B cell (primary cell): ENCODE measurements around the gene PTPRN2. TPM values are rescaled to one million over a fixed set of nuclear protein-coding genes. Genes with fewer than 3 reads are reported as not detected.

ENCODE experiments used
- ATAC-seq: fragments of 200-7000 bp; cut with Tn5 transposase; one replicate; pipeline ENCODE4 v1.10.0; 2021; ENCODE audit warnings: low read depth, mild to moderate bottlenecking, moderate number of reproducible peaks, moderate library complexity
- CTCF ChIA-PET: fragments of 350-600 bp; sonication (Branson Sonifier 250); formaldehyde crosslinking; loops from one replicate; lab custom pipeline; 2021; ENCODE audit warnings: antibody characterized with exemption, inconsistent platforms; lab: Charles Lee
- POLR2A ChIA-PET: fragments of 350-600 bp; sonication (Branson Sonifier 250); formaldehyde crosslinking; loops from one replicate; lab custom pipeline; 2021; ENCODE audit warnings: antibody characterized with exemption; lab: Charles Lee
- DNase-seq: peaks from one replicate; pipeline ENCODE4 v3.0.0; 2013
- H2AFZ ChIP-seq: 2 replicates; pipeline ENCODE4 v1.6.1; 2012; ENCODE audit warnings: mild to moderate bottlenecking, low read depth, low read length; ENCODE audit not compliant: insufficient read depth, poor library complexity, severe bottlenecking
- H3K27ac ChIP-seq, 2 donors: 1 replicate in 1 of 2; 2 replicates in 1 of 2; pipeline ENCODE4 v1.5.1; 2012 to 2013; ENCODE audit warnings: low read length in 2 of 2, mild to moderate bottlenecking in 2 of 2, moderate library complexity in 1 of 2
- H3K27me3 ChIP-seq, 4 experiments: fragments of 200-600 bp in 1 of 4; sonication (generic) in 1 of 4; replicated peaks in 1 of 4; 1 replicate in 2 of 4; 2 replicates in 2 of 4; pipeline versions ENCODE4 v1.6.1 to v1.7.0; 2013 to 2016; ENCODE audit warnings: low read length in 3 of 4, mild to moderate bottlenecking in 2 of 4, mixed read lengths in 1 of 4, moderate library complexity in 1 of 4; ENCODE audit not compliant: insufficient read depth in 4 of 4, control insufficient read depth in 3 of 4; ENCODE audit errors: control extremely low read depth in 1 of 4
- H3K36me3 ChIP-seq, 2 experiments: replicated peaks in 1 of 2; 1 replicate in 1 of 2; 2 replicates in 1 of 2; pipeline versions ENCODE4 v1.6.1 to v1.7.1; 2013; ENCODE audit warnings: low read length in 1 of 2; ENCODE audit not compliant: insufficient read depth in 2 of 2, control insufficient read depth in 1 of 2; ENCODE audit errors: control extremely low read depth in 1 of 2, extremely low read depth in 1 of 2
- H3K4me1 ChIP-seq, 2 donors: fragments of 200-600 bp in 1 of 2; sonication (generic) in 1 of 2; 1 replicate in 1 of 2; 2 replicates in 1 of 2; pipeline versions ENCODE4 v1.5.1 to v1.6.1; 2013 to 2017; ENCODE audit warnings: low read length in 2 of 2; ENCODE audit not compliant: control insufficient read depth in 2 of 2, insufficient read depth in 2 of 2
- H3K4me2 ChIP-seq: replicated peaks from 2 replicates; pipeline ENCODE3; 2012; ENCODE audit warnings: mild to moderate bottlenecking, low read depth, low read length; ENCODE audit not compliant: poor library complexity, severe bottlenecking
- H3K4me3 ChIP-seq, 5 experiments: fragments of 200-600 bp in 1 of 5; sonication (generic) in 1 of 5; 1 replicate in 3 of 5; 2 replicates in 2 of 5; pipeline versions ENCODE4 v1.5.1 to v1.7.0; 2011 to 2016; ENCODE audit warnings: low read length in 4 of 5, mild to moderate bottlenecking in 4 of 5, low read depth in 2 of 5, control low read depth in 1 of 5, moderate library complexity in 1 of 5; ENCODE audit not compliant: insufficient read depth in 1 of 5; ENCODE audit errors: control extremely low read depth in 1 of 5, extremely low read depth in 1 of 5
- H3K79me2 ChIP-seq: fragments of 200-600 bp; sonication (generic); one replicate; pipeline ENCODE4 v1.6.0; 2016; ENCODE audit warnings: low read length; ENCODE audit not compliant: control insufficient read depth, insufficient read depth
- H3K9ac ChIP-seq: fragments of 200-600 bp; sonication (generic); 2 replicates; pipeline ENCODE4 v1.6.1; 2017; ENCODE audit warnings: mild to moderate bottlenecking, low read length, moderate library complexity
- H3K9me3 ChIP-seq, 3 donors: one replicate each; pipeline versions ENCODE4 v1.6.1 to v1.7.1; 2013; ENCODE audit warnings: low read length in 2 of 3; ENCODE audit not compliant: control insufficient read depth in 2 of 3, insufficient read depth in 1 of 3; ENCODE audit errors: control extremely low read depth in 1 of 3
- H4K20me1 ChIP-seq: 2 replicates; pipeline ENCODE4 v1.6.0; 2012; ENCODE audit warnings: mild to moderate bottlenecking, low read length; ENCODE audit not compliant: insufficient read depth, control insufficient read depth, poor library complexity, severe bottlenecking
- H3K27ac Mint-ChIP-seq: one replicate; pipeline ENCODE4 v1.8.0; 2021; ENCODE audit warnings: mixed read lengths
- H3K27me3 Mint-ChIP-seq: one replicate; pipeline ENCODE4 v1.8.0; 2021; ENCODE audit warnings: mixed read lengths
- H3K4me1 Mint-ChIP-seq: one replicate; pipeline ENCODE4 v1.8.0; 2021; ENCODE audit warnings: mixed read lengths
- H3K4me3 Mint-ChIP-seq: one replicate; pipeline ENCODE4 v1.8.0; 2021; ENCODE audit warnings: mixed read lengths
- H3K9me3 Mint-ChIP-seq: one replicate; pipeline ENCODE4 v1.8.0; 2022; ENCODE audit warnings: mixed read lengths; ENCODE audit not compliant: insufficient read depth
- CTCF ChIP-seq: fragments of 200-600 bp; IDR thresholded peaks from one replicate; pipeline ENCODE4 v1.8.0; 2022; ENCODE audit warnings: antibody characterized with exemption, mild to moderate bottlenecking
- EZH2 ChIP-seq: IDR thresholded peaks from 2 replicates; pipeline ENCODE4 v1.6.1; 2012; ENCODE audit warnings: borderline replicate concordance, low read depth, mild to moderate bottlenecking, moderate library complexity, low read length; ENCODE audit not compliant: insufficient read depth, poor library complexity, severe bottlenecking
- WGBS: methylation state at CpG from one replicate; pipeline ENCODE4 v1.1.5; 2013; ENCODE audit warnings: missing lambda C conversion rate; ENCODE audit not compliant: insufficient coverage; 5-methylcytosine and 5-hydroxymethylcytosine counted together
- intact Hi-C: fragments of 100-400 bp; cut with micrococcal nuclease; formaldehyde crosslinking; loops from one replicate; pipeline ENCODE4 v1.10.0; 2022
- polyA plus RNA-seq: library from polyadenylated mRNA; depleted of rRNA; stranded (reverse); fragments of >200 nt; gene quantifications from 2 replicates; pipeline ENCODE4 v1.2.3, GENCODE V29; 2012
- total RNA-seq, 2 donors: library from RNA; stranded (reverse); fragments of 120-200 nt in 1 of 2; gene quantifications; 1 replicate in 1 of 2; 2 replicates in 1 of 2; pipeline versions ENCODE4 v1.2.3 to v1.2.4, GENCODE V29; 2013 to 2022

Gene PTPRN2
- total and polyA plus RNA-seq, 2 donors (not counting 1 experiment from before 2014, with no cell fraction given): 2.0 to 5.0 TPM

GRCh38 chr7:158474488-158474887 lies 113.1 kb downstream of the PTPRN2 start:
- no peaks in the 10 kb centered on the region for H3K9me3 Mint-ChIP-seq
- Histone ChIP-seq H3K27ac (no peak overlapping the region), H4K20me1 (no peaks in the 10 kb centered on the region), H3K4me1 (no peaks in the 10 kb centered on the region), H2AFZ (no peak overlapping the region), H3K27me3 (no peaks in the 10 kb centered on the region), H3K36me3 (no peaks in the 10 kb centered on the region), H3K79me2 (no peaks in the 10 kb centered on the region), H3K4me2 (no peak overlapping the region), H3K4me3 (no peak overlapping the region), H3K9ac (no peak overlapping the region), H3K9me3 (peaks cover 0 to 29% (median 0%) of the 10 kb centered on the region in 3 donors)
- DNase-seq (no peak), ATAC-seq (no peak)
- no peak overlapping the region for H3K27ac Mint-ChIP-seq
- H3K27me3 Mint-ChIP-seq: peaks cover 8% of the 10 kb centered on the region
- ChIA-PET CTCF (no interaction called here), POLR2A (no interaction called here)
- no peak overlapping the region for H3K4me3 Mint-ChIP-seq
- 84% methylated on average over 16 of the region's 16 CpGs for WGBS
- no peaks in the 10 kb centered on the region for H3K4me1 Mint-ChIP-seq
- TF ChIP-seq EZH2: no peak
- no peak for TF ChIP-seq CTCF
- intact Hi-C loops: no loop called here

- Histone ChIP-seq H3K36me3 (no peaks in the 10 kb centered on the region), H3K4me2 (no peak overlapping the region), H2AFZ (no peak overlapping the region), H3K4me1 (no peaks in the 10 kb centered on the region), H3K9ac (no peak overlapping the region), H3K27me3 (no peaks in the 10 kb centered on the region), H3K27ac (no peak overlapping the region), H3K9me3 (peaks cover 0 to 26% (median 0%) of the 10 kb centered on the region in 3 donors), H4K20me1 (no peaks in the 10 kb centered on the region), H3K4me3 (no peak overlapping the region), H3K79me2 (no peaks in the 10 kb centered on the region)
- Mint-ChIP-seq H3K27me3 (peaks cover 9% of the 10 kb centered on the region), H3K4me3 (no peak overlapping the region), H3K27ac (no peak overlapping the region), H3K4me1 (no peaks in the 10 kb centered on the region), H3K9me3 (no peaks in the 10 kb centered on the region)
- 95% methylated on average over 12 of the region's 12 CpGs for WGBS
- CTCF ChIA-PET: no interaction called here
- no peak for TF ChIP-seq EZH2
- no peak for TF ChIP-seq CTCF
- DNase-seq (no peak), ATAC-seq (no peak)
- intact Hi-C loops: no loop called here
- POLR2A ChIA-PET: no interaction called here
These were observed 113.7 kb downstream of the PTPRN2 start for GRCh38 chr7:158473946-158474345.
